ENCODE measurements around the gene APOL3.
A peak's percentile ranks its signal among the peaks of the same experiment; 100 is the strongest.

GRCh38 chr22:36156515-36157419, 3.8 kb downstream of the APOL3 start:
- peak in 1 of 2 donors; percentile 27 for TF ChIP-seq POLR2A (IDR thresholded peaks at IDR 0.05)
- peak; percentile 78 to 97 for TF ChIP-seq EP300 (IDR thresholded peaks at IDR 0.05)
- TF ChIP-seq CTCF (IDR thresholded peaks at IDR 0.05): no peak
